Large intestine (tissue), 3 donors: ENCODE data around the gene AWAT2. TPM values are rescaled to one million over a fixed set of nuclear protein-coding genes. Genes with fewer than 3 reads are reported as not detected.
"Not testable (repeated sequence)": the region's sequence is repeated elsewhere in the genome, so short reads cannot be mapped to it uniquely, and the experiment has no call there.

Experiments used
- DNase-seq, 2 donors: peaks; one replicate each; pipeline versions ENCODE4 v3.0.0 to v3.0.0-alpha.2; 2013
- H3K27ac ChIP-seq: one replicate; pipeline ENCODE4 v1.5.1; 2013; ENCODE audit warnings: low read length
- H3K27me3 ChIP-seq: 2 replicates; pipeline ENCODE4 v1.6.1; 2013; ENCODE audit warnings: low read length; ENCODE audit not compliant: control insufficient read depth, insufficient read depth
- H3K36me3 ChIP-seq: 2 replicates; pipeline ENCODE4 v1.6.1; 2013; ENCODE audit warnings: low read length; ENCODE audit not compliant: control insufficient read depth, insufficient read depth
- H3K4me1 ChIP-seq: one replicate; pipeline ENCODE4 v1.6.1; 2013; ENCODE audit warnings: low read length; ENCODE audit not compliant: control insufficient read depth, insufficient read depth
- H3K4me3 ChIP-seq: one replicate; pipeline ENCODE4 v1.5.1; 2013; ENCODE audit warnings: low read length
- H3K9me3 ChIP-seq: one replicate; pipeline ENCODE4 v1.6.1; 2013; ENCODE audit warnings: mild to moderate bottlenecking, low read depth, low read length, moderate library complexity; ENCODE audit not compliant: control insufficient read depth
- WGBS: methylation state at CpG from one replicate; pipeline ENCODE4 v1.1.5; 2013; ENCODE audit warnings: low lambda C conversion rate; ENCODE audit not compliant: insufficient coverage; 5-methylcytosine and 5-hydroxymethylcytosine counted together
- polyA plus RNA-seq: library from polyadenylated mRNA; unstranded; fragments of 120-200 nt; gene quantifications from one replicate; pipeline ENCODE4 v1.2.1, GENCODE V29; 2013

The AWAT2 gene
- polyA plus RNA-seq, 1 donor, result not detected

DNA sequence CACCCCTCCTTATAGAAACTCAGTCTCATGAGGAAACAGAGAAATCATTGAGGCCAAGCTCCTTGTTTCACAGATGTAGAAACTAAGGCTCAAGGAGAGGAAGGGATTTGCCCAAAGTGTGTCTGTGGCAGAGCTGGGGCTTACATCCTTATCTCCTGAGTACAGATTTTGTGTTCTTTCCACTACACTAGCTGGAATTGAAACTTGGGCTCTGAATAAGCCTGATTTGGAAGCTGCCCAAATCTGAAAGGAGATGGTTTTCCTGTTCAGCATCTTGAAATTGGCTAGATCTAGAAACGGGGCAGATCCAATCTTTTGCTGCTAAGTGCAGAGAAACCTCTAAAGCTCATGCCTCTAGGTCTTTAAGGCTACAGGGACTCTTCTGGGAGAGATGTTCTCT lies 24.3 kb downstream of the AWAT2 start:
- no CpG with 5 or more reads among the region's 1 CpG for WGBS
- Histone ChIP-seq H3K4me1 (peaks cover 8% of the 10 kb centered on the region), H3K9me3 (no peaks in the 10 kb centered on the region), H3K27ac (no peak overlapping the region), H3K4me3 (no peak overlapping the region), H3K27me3 (no peaks in the 10 kb centered on the region), H3K36me3 (no peaks in the 10 kb centered on the region)
- no peak for DNase-seq

DNA sequence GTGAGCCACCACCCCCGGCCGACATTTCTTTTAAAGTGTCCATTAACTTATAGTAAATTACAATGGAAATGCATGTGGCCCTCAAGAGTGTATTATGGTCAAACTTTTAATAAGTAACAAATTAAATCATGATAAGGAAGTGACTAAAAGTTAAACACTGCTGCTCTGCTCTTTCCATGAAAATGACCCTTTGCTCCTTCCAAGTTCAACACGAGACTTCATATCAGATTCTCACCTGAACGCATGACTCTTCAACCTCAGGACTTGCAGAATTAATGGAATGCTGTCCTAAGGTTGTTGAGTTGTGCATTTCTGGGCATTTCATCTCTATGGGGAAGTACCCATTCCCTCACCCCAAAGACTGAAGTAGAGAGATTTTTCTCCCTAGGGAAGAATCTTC lies 27.1 kb downstream of the AWAT2 start:
- no peaks in the 10 kb centered on the region for H3K9me3 ChIP-seq
- H3K4me3 ChIP-seq, result no peak overlapping the region
- WGBS, result no CpG with 5 or more reads among the region's 4 CpGs
- H3K36me3 ChIP-seq, result no peaks in the 10 kb centered on the region
- H3K27me3 ChIP-seq, result no peaks in the 10 kb centered on the region
- peak; percentile 54 to 80 for DNase-seq
- peaks cover 8% of the 10 kb centered on the region for H3K4me1 ChIP-seq
- peak overlapping the region; percentile 77 for H3K27ac ChIP-seq

- Histone ChIP-seq H3K27me3 (no peaks in the 10 kb centered on the region), H3K27ac (no peak overlapping the region), H3K9me3 (no peaks in the 10 kb centered on the region), H3K4me1 (peaks cover 11% of the 10 kb centered on the region), H3K36me3 (no peaks in the 10 kb centered on the region), H3K4me3 (no peak overlapping the region)
- WGBS, result no CpG with 5 or more reads among the region's 2 CpGs
- DNase-seq, result no peak
Observed at GRCh38 chrX:70016513-70016912, 33.2 kb downstream of the AWAT2 start.

DNA sequence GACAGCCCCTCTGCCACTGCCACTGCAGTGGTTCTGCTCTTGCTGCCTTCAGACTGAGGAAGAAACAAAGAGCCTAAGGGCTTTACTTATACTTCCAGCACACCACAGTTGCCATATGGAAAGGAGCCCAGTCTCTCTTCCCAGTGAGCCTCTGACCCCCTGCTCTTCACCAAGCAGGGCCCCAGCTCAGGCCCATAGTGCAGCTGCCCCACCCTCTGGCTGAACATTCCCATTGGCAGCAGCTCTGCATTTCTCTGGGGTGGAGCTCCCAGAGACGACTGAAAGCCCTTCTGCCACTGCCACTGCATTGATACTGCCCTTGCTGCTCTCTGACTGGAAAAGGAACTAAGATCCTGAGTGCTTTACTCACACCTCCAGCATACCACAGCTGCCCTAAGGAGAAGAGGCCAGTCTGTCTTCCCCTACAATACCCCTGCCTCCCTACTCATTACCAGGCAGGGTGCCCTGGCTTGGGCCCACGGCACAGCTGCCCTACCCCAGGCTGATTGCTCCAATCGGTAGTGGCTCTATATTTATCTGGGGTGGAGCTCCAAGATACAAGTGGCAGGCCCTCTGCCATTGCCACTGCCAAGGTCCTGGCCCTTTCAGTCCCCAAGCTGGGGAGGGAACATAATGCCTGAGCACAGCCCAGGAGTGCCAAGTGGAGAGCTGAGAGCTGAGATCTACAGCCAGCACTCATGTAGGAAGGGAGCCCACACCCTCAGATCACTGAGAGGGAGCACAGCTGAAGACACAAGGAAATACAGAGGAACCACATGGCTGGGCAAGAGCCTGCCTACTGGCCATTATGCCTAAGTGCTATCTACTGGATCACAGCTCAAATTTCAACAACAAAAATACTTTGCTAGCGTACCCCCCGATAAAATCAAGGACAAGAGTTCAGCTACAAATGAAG lies 36.0 kb downstream of the AWAT2 start:
- peaks cover 11% of the 10 kb centered on the region for H3K4me1 ChIP-seq
- DNase-seq, result peak; percentile 44 to 73
- no CpG with 5 or more reads among the region's 5 CpGs for WGBS
- H3K4me3 ChIP-seq, result no peak overlapping the region
- H3K9me3 ChIP-seq, result no peaks in the 10 kb centered on the region
- H3K27me3 ChIP-seq, result no peaks in the 10 kb centered on the region
- no peaks in the 10 kb centered on the region for H3K36me3 ChIP-seq
- peak overlapping the region; percentile 73 for H3K27ac ChIP-seq

GRCh38 chrX:70012756-70013155 lies 37.0 kb downstream of the AWAT2 start:
- H3K4me3 ChIP-seq, result no peak overlapping the region
- DNase-seq, result no peak
- H3K27ac ChIP-seq, result no peak overlapping the region
- peaks cover 11% of the 10 kb centered on the region for H3K4me1 ChIP-seq
- WGBS, result no CpG with 5 or more reads among the region's 4 CpGs
- H3K27me3 ChIP-seq, result no peaks in the 10 kb centered on the region
- H3K9me3 ChIP-seq, result no peaks in the 10 kb centered on the region
- H3K36me3 ChIP-seq, result no peaks in the 10 kb centered on the region

GRCh38 chrX:70009970-70010369 lies 39.8 kb downstream of the AWAT2 start:
- Histone ChIP-seq H3K4me1 (peaks cover 11% of the 10 kb centered on the region), H3K27ac (no peak overlapping the region), H3K36me3 (no peaks in the 10 kb centered on the region), H3K9me3 (no peaks in the 10 kb centered on the region), H3K27me3 (no peaks in the 10 kb centered on the region), H3K4me3 (no peak overlapping the region)
- no CpG with 5 or more reads among the region's 2 CpGs for WGBS
- DNase-seq, result no peak

- DNase-seq, result no peak
- no peaks in the 10 kb centered on the region for H3K9me3 ChIP-seq
Observed at GRCh38 chrX:70009049-70009448, 40.7 kb downstream of the AWAT2 start.

DNA sequence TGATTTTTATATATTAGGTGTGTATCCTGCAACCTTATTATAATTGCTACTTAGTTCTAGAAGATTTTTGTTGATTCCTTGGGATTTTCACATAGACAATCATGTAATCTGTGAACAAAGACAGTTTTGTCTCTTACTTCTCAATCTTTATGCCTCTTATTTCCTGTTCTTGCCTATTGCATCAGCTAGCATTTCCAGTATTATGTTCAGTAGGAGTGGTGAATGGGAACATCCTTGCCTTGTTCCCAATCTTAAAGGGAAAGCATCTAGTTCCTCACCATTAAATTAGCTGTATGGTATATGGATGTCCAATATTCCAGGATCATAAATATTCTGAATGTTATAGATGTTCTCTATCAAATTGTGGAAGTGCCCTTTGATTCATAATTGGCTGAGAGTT lies 41.8 kb downstream of the AWAT2 start:
- Histone ChIP-seq H3K9me3 (no peaks in the 10 kb centered on the region), H3K4me3 (no peak overlapping the region), H3K4me1 (no peaks in the 10 kb centered on the region), H3K27me3 (no peaks in the 10 kb centered on the region), H3K36me3 (no peaks in the 10 kb centered on the region), H3K27ac (no peak overlapping the region)
- DNase-seq, result no peak

More at GRCh38 chrX:70009049-70009448, 40.7 kb downstream of the AWAT2 start:
- H3K4me3 ChIP-seq, result no peak overlapping the region
- no peak overlapping the region for H3K27ac ChIP-seq
- no peaks in the 10 kb centered on the region for H3K36me3 ChIP-seq
- no peaks in the 10 kb centered on the region for H3K27me3 ChIP-seq
- peaks cover 9% of the 10 kb centered on the region for H3K4me1 ChIP-seq

DNA sequence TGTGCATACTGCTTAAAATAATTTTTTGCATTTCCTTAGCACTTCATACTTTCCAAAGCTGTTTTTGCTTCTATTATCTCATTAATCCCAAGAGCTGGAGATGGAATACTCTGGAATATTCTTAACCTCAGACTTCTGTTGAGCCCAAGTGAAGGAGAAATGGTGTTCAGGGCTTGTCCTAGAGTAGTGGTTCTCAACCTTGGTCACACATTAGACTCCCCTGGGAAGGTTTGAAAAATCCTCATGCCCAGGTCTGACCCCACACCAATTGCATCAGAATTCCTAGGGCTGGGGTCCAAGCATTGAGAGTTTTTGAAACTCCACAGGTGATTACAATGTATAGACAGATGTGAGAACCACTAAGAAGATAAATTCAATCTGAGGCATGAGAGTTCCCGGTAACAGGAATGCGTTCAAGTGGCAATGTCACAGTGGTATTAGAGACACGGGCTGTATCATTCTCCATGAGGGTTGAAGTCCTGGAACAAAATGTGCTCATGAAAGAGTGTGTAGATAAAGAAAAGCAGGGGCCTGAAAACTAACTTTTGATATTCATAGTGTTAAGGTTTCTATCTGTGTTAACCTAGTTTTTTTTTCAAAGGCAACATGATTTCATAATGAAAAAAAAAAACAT lies 47.9 kb downstream of the AWAT2 start:
- Histone ChIP-seq H3K27me3 (no peaks in the 10 kb centered on the region), H3K27ac (no peak overlapping the region), H3K36me3 (no peaks in the 10 kb centered on the region), H3K9me3 (peaks cover 3% of the 10 kb centered on the region), H3K4me3 (no peak overlapping the region), H3K4me1 (no peaks in the 10 kb centered on the region)
- WGBS, result 100% methylated on average over 1 of the region's 3 CpGs
- DNase-seq, result no peak

- no peak overlapping the region for H3K27ac ChIP-seq
- no CpG with 5 or more reads among the region's 2 CpGs for WGBS
Observed at GRCh38 chrX:70001269-70001668, 48.5 kb downstream of the AWAT2 start.

GRCh38 chrX:69998299-69998698 lies 51.4 kb downstream of the AWAT2 start:
- H3K36me3 ChIP-seq, H3K27ac ChIP-seq, H3K4me1 ChIP-seq, DNase-seq, H3K9me3 ChIP-seq, H3K4me3 ChIP-seq, H3K27me3 ChIP-seq: not testable (repeated sequence)

More at GRCh38 chrX:70001269-70001668, 48.5 kb downstream of the AWAT2 start:
- H3K4me1 ChIP-seq, result no peaks in the 10 kb centered on the region
- H3K36me3 ChIP-seq, result no peaks in the 10 kb centered on the region
- peaks cover 3% of the 10 kb centered on the region for H3K9me3 ChIP-seq
- DNase-seq, result no peak
- no peak overlapping the region for H3K4me3 ChIP-seq
- H3K27me3 ChIP-seq, result no peaks in the 10 kb centered on the region
